DMS53 treated with DMSO at 0.1 percent for 48 hours (cell line): ENCODE measurements around the gene RNF111.
"Not testable (repeated sequence)": the region's sequence is repeated elsewhere in the genome, so short reads cannot be mapped to it uniquely, and the experiment has no call there.

Source experiments
- DNase-seq: peaks from one replicate; lab custom pipeline; 2025; ENCODE audit not compliant: unreplicated experiment; lab: John Stamatoyannopoulos, UW

The RNF111 gene

GRCh38 chr15:59131456-59131855 is 144.0 kb downstream of the RNF111 start:
- DNase-seq: no peak

DNA sequence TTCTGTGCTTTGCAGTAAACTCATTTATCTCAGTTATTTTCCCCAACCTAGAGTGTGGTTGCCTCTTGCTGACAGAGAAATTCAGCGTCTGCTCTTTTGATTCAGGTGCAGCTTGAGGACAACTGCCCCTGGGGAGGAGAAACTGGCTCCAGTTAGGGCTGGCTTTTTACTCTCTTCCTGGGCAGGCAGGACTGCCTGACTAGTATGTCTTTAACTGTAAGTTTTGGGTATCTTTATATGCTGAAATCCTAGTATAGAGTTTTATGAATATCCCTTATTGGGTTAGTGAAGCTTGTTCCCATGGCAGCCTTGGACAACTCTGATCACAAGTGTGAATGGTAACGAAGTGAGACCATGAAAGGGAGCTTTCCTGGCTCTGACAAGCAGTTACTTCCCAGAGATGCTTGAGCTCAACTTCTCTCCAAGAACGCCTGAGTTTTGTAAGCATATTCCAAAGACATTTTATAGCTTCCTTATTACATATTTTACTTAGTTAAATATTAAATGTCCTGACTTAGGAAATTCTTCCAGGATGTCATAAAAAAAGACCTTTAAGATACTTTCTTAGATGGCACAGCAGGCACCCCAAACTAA is 144.6 kb downstream of the RNF111 start:
- no peak for DNase-seq

DNA sequence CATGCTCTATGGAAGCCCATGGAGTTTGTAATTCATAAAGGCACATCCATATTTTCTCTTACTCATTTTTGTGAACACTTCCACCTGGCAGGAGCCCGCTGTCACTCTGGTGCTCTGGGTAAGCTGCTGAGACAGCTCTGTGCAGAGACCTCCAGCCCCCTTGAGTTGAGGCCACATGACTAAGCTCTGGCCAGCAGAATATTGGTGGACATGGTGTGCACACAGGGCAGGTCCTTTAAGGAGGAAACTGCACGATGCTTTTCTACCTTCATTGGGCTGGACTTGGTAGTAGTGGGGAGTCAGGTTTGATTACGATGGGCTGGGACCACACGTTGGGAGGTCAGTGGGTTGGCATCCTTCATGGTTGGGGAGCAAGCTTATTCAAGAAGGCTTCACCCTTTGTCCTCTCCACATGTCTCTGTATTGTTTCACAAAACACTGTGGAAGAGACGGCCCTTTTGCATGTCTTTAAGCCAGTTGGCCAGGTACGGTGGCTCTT is 146.5 kb downstream of the RNF111 start:
- DNase-seq: no peak

- no peak for DNase-seq
Observed at GRCh38 chr15:59137566-59137965, 150.1 kb downstream of the RNF111 start.

GRCh38 chr15:59138243-59138642 is 150.8 kb downstream of the RNF111 start:
- DNase-seq: no peak

DNA sequence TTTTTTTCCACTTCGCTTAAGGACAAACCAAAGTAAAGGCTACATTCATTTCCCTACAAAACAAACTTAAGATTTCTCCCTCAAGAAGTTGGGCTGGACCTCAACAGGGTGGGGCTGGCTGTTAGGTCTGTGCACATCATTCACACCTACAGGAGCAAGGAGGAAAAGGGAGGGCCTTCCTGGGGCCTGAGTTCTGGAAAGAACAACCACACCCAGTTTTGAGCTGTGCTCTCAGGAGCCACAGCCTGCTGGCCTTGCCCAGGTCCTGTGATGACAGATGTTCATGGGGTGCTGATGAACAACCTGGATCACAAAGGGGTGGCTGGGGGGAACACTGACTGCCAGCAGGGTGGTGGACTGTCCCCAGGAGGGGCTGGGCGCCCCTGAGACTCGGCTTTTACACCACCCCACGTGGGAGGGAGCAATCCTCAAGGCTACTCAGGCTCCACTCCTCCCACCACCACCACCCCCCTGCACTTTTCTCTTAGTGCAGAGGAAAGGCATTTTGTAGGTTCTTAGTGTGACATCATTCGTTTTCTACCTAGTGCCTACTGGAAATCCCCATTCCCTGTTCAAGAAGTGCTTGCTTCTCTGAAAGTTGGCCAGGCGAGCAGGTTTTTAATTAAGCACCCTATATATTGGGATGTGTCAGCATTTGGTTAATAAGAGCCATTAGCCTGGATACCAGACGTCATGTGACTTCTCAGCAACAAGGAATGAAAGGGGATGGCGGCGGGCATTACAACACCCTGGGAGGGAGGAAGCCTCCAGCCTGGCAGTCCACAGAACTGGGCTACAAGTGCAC is 153.2 kb downstream of the RNF111 start:
- no peak for DNase-seq

DNA sequence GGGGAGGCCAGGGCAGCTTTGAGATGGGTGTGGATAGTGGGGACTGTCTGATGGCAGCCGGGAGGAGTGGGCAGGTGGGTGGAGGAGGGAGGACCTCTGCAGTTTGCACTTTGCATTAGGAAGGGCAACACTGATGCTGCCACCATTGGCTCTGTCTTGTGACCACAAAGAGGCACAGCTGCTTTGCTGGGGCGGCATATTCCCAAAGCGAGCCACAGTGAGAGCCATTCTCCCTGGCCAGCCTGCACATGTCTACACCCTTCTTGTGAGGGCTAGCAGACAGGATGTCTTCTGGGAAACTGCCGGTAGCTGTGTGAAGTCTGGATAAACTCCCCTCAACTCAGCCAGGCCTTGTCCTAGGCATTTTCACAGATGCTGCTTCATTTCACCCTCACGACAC is 155.8 kb downstream of the RNF111 start:
- DNase-seq: no peak

DNA sequence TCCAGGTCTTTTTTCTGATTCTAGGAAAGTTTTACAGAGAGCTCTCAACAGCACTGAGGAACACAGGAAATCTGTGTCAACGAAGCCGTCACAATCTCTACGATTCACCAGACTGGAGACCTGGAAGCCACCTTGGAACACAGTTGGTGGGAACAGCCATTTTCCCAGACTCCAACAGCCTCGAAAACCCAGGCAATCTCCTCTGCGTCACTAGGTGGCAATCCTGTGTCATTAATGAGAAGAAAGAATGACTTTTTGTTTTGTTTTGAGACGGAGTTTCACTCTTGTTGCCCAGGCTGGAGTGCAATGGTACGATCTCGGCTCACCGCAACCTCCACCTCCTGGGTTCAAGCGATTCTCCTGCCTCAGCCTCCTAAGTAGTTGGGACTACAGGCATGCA is 157.1 kb downstream of the RNF111 start:
- not testable (repeated sequence) for DNase-seq
